Fibroblast of skin of abdomen (primary cell): Measurements from ENCODE around the gene HCFC1.

Source experiments
- DNase-seq: peaks from one replicate; pipeline ENCODE4 v3.0.0-alpha.2; 2013

The HCFC1 gene

GRCh38 chrX:153902385-153902784, 69.2 kb downstream of the HCFC1 start:
- no peak for DNase-seq

- DNase-seq, result no peak
Measured at GRCh38 chrX:153901753-153902140, 69.9 kb downstream of the HCFC1 start.

- DNase-seq, result peak; percentile 87
Measured at GRCh38 chrX:153900831-153901752, 70.5 kb downstream of the HCFC1 start.

- DNase-seq, result no peak
Measured at GRCh38 chrX:153897899-153898298, 73.7 kb downstream of the HCFC1 start.
